GM12891 (cell line): Measurements from ENCODE around the gene TBRG4.

Source experiments
- POLR2A ChIP-seq: IDR thresholded peaks from 2 replicates; pipeline ENCODE4 v1.6.1; 2011; ENCODE audit warnings: low read depth, low read length, control low read depth
- POLR2AphosphoS5 ChIP-seq: IDR thresholded peaks from 2 replicates; pipeline ENCODE4 v1.6.1; 2011; ENCODE audit warnings: low read depth, low read length, control low read depth
- SPI1 ChIP-seq: IDR thresholded peaks from 2 replicates; pipeline ENCODE4 v1.6.1; 2011; ENCODE audit warnings: low read depth, low read length, control low read depth
- TAF1 ChIP-seq: IDR thresholded peaks from 2 replicates; pipeline ENCODE4 v1.6.1; 2011; ENCODE audit warnings: low read depth, low read length, control low read depth

DNA sequence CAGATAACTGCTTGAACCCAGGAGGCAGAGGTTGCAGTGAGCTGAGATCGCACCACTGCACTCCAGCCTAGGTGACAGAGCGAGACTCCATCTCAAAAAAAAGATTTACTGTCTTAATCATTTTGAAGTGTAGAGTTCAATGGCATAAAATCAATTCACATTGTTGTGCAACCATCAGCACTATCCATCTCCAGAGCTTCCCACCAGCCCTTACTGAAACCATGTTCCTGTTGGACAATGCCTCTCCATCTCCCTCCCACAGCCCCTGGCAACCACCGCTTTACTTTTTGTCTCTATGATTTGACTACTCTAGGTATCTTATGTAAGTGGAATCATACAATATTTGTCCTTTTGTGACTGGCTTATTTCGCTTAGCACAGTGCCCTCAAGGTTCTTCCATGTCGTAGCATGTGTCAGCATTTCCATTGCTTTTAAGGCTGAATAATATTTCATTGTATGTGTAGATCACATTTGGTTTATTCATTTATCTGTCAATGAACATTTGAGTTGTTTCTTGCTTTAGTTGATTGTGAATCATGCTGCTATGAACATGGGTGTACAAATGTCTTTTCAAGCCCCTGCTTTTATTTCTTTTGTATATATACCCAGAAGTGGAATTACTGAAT, 55.8 kb downstream of the TBRG4 start:
- TF ChIP-seq SPI1 (no peak), POLR2A (no peak), POLR2AphosphoS5 (no peak), TAF1 (no peak)
